ENCODE results near the gene HES7.

The HES7 gene

DNA sequence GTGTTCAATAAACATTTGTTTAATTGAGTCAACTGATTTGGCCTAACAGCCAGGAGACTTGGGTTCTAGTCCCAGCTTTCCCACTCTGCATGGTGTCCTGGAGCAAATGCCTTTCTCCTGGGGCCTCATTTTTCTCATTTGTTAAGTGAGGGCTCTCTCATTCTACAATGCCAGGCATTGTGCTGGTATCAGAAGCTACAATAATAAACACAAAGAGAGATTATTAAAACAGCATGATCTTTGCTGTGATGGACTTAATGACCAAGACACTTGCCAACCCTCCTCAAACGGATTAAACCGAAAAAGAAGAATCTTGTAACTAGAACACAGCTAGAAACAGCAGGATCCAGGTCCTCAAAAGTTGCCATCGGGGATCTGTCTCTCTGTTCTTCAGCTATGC lies 43.6 kb upstream of the HES7 start:
- Histone ChIP-seq H3K27ac (ENCODE audit: low read length) (no peak overlapping the region), H3K36me3 (replicated peaks; ENCODE audit: insufficient read depth, low read length) (no peaks in the 10 kb centered on the region), H2AFZ (ENCODE audit: low read length) (no peak overlapping the region), H3K4me2 (ENCODE audit: low read depth, low read length) (no peak overlapping the region), H3F3A (ENCODE audit: insufficient read depth, low read length) (peaks cover 7% of the 10 kb centered on the region), H3K79me2 (ENCODE audit: low read length) (peaks cover 7% of the 10 kb centered on the region), H3K4me1 (ENCODE audit: low read length) (peaks cover 13% of the 10 kb centered on the region), H3K4me3 (ENCODE audit: low read length) (no peak overlapping the region), H3K9me3 (replicated peaks; ENCODE audit: insufficient read depth, low read length) (no peaks in the 10 kb centered on the region), H3K27me3 (replicated peaks; ENCODE audit: insufficient read depth, low read length) (no peaks in the 10 kb centered on the region), H4K20me1 (ENCODE audit: insufficient read depth, low read length) (no peaks in the 10 kb centered on the region), H3K9me2 (replicated peaks; ENCODE audit: insufficient read depth, low read length) (no peaks in the 10 kb centered on the region), H3K9ac (ENCODE audit: low read length) (no peak overlapping the region)
- no peak for DNase-seq
- TF ChIP-seq EZH2phosphoT487 (IDR thresholded peaks at IDR 0.05; ENCODE audit: low read length) (no peak), EZH2 (optimal IDR thresholded peaks at IDR 0.05; ENCODE audit: low read depth, low read length) (no peak)
- TF ChIP-seq, protein P1, sequence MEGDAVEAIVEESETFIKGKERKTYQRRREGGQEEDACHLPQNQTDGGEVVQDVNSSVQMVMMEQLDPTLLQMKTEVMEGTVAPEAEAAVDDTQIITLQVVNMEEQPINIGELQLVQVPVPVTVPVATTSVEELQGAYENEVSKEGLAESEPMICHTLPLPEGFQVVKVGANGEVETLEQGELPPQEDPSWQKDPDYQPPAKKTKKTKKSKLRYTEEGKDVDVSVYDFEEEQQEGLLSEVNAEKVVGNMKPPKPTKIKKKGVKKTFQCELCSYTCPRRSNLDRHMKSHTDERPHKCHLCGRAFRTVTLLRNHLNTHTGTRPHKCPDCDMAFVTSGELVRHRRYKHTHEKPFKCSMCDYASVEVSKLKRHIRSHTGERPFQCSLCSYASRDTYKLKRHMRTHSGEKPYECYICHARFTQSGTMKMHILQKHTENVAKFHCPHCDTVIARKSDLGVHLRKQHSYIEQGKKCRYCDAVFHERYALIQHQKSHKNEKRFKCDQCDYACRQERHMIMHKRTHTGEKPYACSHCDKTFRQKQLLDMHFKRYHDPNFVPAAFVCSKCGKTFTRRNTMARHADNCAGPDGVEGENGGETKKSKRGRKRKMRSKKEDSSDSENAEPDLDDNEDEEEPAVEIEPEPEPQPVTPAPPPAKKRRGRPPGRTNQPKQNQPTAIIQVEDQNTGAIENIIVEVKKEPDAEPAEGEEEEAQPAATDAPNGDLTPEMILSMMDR (IDR thresholded peaks at IDR 0.05; ENCODE audit: low read length), result no peak

DNA sequence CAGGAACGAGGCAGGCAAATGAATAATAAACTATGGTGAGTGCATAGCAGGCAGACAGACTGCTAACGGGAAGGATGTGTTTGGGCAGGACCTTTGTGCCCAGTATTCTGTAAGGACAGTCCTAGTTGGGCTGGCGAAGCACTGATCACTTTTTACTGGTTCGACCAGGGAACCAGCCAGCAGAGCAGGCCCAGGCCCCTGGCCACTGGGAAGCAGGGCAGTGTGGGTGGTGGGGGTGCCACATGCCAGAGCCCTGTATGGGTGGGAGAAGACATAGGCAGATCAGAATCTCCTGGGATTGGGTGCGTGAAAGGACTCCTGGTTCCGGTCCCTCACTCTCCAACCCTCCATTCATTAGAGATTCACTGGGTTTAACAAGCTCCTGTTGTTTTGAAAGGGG lies 42.8 kb upstream of the HES7 start:
- Histone ChIP-seq H3K4me2 (ENCODE audit: low read depth, low read length) (no peak overlapping the region), H3K79me2 (ENCODE audit: low read length) (peaks cover 15% of the 10 kb centered on the region), H4K20me1 (ENCODE audit: insufficient read depth, low read length) (no peaks in the 10 kb centered on the region), H3F3A (ENCODE audit: insufficient read depth, low read length) (peaks cover 8% of the 10 kb centered on the region; the same call in 1 of the 2 replicates), H3K27ac (ENCODE audit: low read length) (no peak overlapping the region), H3K36me3 (replicated peaks; ENCODE audit: insufficient read depth, low read length) (no peaks in the 10 kb centered on the region), H2AFZ (ENCODE audit: low read length) (no peak overlapping the region), H3K9me2 (replicated peaks; ENCODE audit: insufficient read depth, low read length) (no peaks in the 10 kb centered on the region), H3K9me3 (replicated peaks; ENCODE audit: insufficient read depth, low read length) (no peaks in the 10 kb centered on the region), H3K27me3 (replicated peaks; ENCODE audit: insufficient read depth, low read length) (no peaks in the 10 kb centered on the region), H3K4me1 (ENCODE audit: low read length) (peaks cover 11% of the 10 kb centered on the region), H3K9ac (ENCODE audit: low read length) (no peak overlapping the region), H3K4me3 (ENCODE audit: low read length) (no peak overlapping the region)
- DNase-seq, result no peak
- no peak for TF ChIP-seq EZH2 (optimal IDR thresholded peaks at IDR 0.05; ENCODE audit: low read depth, low read length)

DNA sequence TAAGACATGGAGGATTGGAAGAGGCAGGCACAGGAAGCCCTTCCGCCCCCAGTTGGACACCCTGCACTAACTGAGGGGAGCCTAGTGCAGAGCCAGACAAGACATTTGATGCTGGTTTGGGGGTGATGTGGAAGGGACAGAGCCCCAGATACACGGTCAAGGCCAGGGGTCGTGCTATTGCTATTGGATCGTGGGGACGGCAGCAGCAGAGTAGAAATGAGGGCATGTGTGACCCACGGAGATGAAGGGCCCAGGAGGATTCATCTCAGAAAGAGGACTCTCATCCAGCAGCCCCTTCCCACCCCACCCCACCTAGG lies 40.9 kb upstream of the HES7 start:
- Histone ChIP-seq H3K9me3 (replicated peaks; ENCODE audit: insufficient read depth, low read length) (no peaks in the 10 kb centered on the region), H3K9me2 (replicated peaks; ENCODE audit: insufficient read depth, low read length) (no peaks in the 10 kb centered on the region), H3K27me3 (replicated peaks; ENCODE audit: insufficient read depth, low read length) (no peaks in the 10 kb centered on the region), H3K79me2 (ENCODE audit: low read length) (peaks cover 27% of the 10 kb centered on the region), H4K20me1 (ENCODE audit: insufficient read depth, low read length) (no peaks in the 10 kb centered on the region), H3K9ac (ENCODE audit: low read length) (no peak overlapping the region), H2AFZ (ENCODE audit: low read length) (no peak overlapping the region), H3K36me3 (replicated peaks; ENCODE audit: insufficient read depth, low read length) (no peaks in the 10 kb centered on the region), H3K27ac (ENCODE audit: low read length) (no peak overlapping the region), H3K4me3 (ENCODE audit: low read length) (no peak overlapping the region), H3K4me2 (ENCODE audit: low read depth, low read length) (no peak overlapping the region), H3F3A (ENCODE audit: insufficient read depth, low read length) (peaks cover 16% of the 10 kb centered on the region; the same call in 1 of the 2 replicates), H3K4me1 (ENCODE audit: low read length) (peaks cover 17% of the 10 kb centered on the region)
- TF ChIP-seq EZH2 (optimal IDR thresholded peaks at IDR 0.05; ENCODE audit: low read depth, low read length), result no peak
- TF ChIP-seq, protein P1 (IDR thresholded peaks at IDR 0.05; ENCODE audit: low read length), result no peak
- no peak for TF ChIP-seq EZH2phosphoT487 (IDR thresholded peaks at IDR 0.05; ENCODE audit: low read length)
- DNase-seq, result no peak

DNA sequence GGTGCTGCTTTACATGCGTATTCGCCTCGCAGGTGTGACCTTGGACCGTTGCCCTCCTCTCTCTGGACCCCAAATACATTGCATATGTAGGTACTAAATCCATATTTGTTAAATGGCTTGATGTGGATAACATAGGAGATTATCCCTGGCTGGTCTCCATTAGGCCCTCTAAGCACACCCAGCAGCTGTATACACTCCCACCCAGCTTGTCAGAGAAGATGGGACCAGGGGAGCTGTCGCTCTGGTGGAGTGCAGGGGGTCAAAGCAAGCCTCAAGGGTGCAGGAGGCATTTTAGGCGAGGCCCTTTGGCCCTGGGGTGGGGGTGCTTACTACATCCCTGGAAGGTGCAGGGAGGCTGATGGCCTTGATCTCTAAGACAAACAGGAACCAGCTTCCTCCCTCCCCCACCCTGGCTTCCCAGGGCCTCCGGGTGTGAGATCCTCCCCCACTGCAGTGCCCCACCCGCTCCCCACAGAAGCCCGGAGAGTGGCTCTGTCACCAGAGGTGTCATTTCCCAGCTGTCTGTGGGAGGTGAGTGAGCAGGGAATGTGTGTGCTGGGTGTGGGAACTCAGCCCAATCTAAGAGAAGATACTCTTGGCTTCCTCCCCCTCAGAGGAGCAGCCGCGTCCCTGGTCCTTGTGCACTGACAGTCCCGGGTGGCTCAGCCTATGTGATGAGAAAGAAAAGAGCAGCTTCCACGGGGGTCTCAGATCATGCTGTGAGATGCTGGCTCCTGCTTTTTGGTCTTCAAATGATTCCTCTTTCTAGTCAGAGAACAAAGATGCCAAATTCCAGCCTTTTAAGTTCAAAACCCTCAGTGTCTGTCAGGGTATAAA lies 40.3 kb upstream of the HES7 start:
- no peak overlapping the region for H3K4me3 ChIP-seq (ENCODE audit: low read length)
- no peak overlapping the region; the same call in 1 of the 2 replicates for H3K9ac ChIP-seq (ENCODE audit: low read length)
- TF ChIP-seq EZH2 (optimal IDR thresholded peaks at IDR 0.05; ENCODE audit: low read depth, low read length), result no peak
- H3K9me2 ChIP-seq (replicated peaks; ENCODE audit: insufficient read depth, low read length), result no peaks in the 10 kb centered on the region
- H3K4me2 ChIP-seq (ENCODE audit: low read depth, low read length), result no peak overlapping the region
- no peak for DNase-seq
- H3K9me3 ChIP-seq (replicated peaks; ENCODE audit: insufficient read depth, low read length), result no peaks in the 10 kb centered on the region
- H3K79me2 ChIP-seq (ENCODE audit: low read length), result peaks cover 32% of the 10 kb centered on the region
- no peak overlapping the region for H2AFZ ChIP-seq (ENCODE audit: low read length)
- no peak overlapping the region for H3K27ac ChIP-seq (ENCODE audit: low read length)
- H3F3A ChIP-seq (ENCODE audit: insufficient read depth, low read length), result peaks cover 16% of the 10 kb centered on the region; the same call in 1 of the 2 replicates
- no peaks in the 10 kb centered on the region for H4K20me1 ChIP-seq (ENCODE audit: insufficient read depth, low read length)
- no peaks in the 10 kb centered on the region for H3K27me3 ChIP-seq (replicated peaks; ENCODE audit: insufficient read depth, low read length)
- H3K4me1 ChIP-seq (ENCODE audit: low read length), result peaks cover 17% of the 10 kb centered on the region
- no peaks in the 10 kb centered on the region for H3K36me3 ChIP-seq (replicated peaks; ENCODE audit: insufficient read depth, low read length)

All from MM.1S (cell line).